ELR (cell line): ENCODE results near the gene GRID1.
"Not testable (repeated sequence)": the region's sequence is repeated elsewhere in the genome, so short reads cannot be mapped to it uniquely, and the experiment has no call there.

Source experiments
- DNase-seq: peaks from one replicate; pipeline ENCODE4 v3.0.0-alpha.2; 2015; ENCODE audit warnings: low read depth

The GRID1 gene

DNA sequence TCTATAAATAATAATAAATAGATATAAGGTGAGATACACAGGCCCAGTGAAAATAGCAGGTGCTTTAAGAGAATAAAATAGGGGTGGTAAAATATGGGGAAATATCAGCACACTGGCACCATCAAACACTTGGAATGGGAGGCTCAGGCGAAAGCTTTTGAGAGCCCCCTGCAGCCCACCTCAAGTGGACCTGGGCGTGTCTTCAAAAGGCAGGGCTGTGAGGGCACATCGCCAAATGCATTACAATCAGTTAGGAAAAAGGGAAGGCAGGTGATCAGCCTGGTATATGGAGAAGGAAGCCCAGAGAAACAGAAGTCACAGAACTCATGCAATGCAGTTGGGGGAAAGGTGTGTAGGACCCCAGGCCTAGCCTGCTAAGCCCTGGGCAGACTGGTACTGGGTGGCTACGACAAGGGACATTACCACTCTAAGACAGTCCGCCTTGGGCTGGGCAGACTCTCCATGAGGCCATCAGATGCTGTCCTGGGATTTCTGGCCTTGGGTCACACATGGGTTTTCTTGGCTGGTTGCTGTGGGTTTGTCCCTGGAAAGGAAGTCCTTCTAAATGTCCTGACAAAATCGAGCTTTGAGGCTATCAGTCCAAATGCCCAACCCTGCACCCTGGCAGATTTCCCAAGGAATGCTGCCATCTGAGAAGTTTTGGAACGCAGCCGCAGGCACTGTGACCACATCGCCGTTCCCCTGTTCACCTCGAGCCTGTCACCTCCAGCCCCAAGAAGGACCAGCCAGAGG is 330.6 kb downstream of the GRID1 start:
- DNase-seq: no peak

DNA sequence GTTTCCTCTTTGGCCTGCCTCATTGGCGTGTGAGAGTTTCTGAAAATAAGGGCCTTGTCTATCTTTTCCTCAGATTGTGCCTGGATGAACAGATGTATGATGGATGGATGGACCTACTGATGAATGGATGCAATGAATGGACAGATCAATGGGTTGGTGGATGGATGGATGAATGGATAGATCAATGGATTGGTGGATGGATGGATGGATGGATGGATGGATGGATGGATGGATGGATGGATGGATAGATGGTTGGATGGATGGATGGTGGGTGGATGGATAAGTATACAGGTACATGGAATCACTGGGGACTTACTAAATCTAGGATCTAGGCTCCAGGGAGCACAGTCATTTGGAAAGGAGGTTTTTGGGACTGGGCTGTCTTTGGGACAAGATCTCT is 331.9 kb downstream of the GRID1 start:
- DNase-seq: no peak

DNA sequence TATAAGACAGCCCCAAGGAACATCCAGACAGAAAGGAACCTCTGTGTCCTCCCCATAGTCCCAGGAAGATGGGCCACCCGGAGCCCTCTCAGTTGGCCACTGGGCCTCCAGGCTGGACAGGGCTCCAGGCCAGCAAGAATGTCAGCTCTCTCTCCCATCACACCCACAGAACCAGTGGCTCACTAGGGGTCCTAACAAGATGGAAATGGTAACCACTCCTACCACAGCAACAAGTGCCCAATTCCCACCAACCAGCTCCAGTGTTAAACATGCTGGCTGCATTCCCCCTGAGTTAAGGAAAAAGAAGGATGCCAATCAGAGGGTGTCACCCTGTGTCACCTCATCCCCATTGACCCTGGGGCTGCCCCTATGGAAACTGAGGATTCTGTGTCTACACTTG is 333.0 kb downstream of the GRID1 start:
- no peak for DNase-seq

DNA sequence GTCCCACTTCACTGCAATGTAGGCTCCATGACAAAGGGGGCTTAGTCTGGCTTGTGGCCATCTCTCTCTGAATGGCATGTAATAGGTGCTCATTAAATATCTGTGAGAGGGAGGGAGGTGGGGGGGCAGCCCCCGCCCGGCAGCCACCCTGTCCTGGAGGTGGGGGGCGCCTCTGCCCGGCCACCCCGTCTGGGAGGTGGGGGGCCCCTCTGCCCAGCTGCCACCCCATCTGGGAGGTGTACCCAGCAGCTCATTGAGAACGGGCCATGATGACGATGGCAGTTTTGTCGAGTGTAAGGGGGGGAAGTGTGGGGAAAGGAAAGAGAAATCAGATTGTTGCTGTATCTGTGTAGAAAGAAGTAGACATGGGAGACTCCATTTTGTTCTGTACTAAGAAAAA is 334.5 kb downstream of the GRID1 start:
- DNase-seq: not testable (repeated sequence)

DNA sequence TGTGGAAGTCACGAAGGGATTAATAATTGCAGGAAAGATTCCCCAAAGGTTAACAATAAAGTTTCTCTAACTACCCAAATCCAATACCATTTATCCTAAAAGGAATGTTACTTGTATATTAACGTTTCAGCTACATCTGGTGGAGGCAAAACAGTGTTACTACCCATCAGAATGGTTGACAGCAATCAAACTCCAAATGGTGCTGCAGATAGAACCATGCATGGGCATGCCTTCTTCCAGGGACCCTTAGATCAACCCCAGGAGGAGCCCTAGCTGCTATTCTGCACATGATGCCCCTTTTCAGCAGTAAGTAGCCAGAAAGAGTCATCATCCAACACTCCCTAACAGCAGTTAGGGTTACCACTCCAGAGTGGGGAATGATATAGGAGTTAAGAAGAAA is 336.3 kb downstream of the GRID1 start:
- no peak for DNase-seq

DNA sequence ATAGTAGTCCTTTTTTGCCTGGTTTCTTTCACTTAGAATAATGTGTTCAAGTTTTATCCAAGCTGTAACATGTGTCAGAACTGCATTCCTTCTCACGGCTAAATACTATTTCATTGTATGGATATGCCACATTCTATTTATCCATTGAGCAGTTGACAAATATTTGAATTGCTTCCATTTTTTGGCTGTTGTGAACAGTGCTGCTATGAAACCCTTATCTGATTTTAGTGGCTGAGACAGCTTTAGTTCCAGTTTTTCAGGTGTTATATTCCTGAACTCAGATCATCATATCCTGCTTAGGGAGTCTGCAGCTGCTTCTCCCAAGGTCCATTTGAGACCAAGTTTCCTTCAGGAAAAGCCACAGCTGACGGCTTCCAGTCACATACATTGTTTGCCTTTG is 339.2 kb downstream of the GRID1 start:
- DNase-seq: no peak

DNA sequence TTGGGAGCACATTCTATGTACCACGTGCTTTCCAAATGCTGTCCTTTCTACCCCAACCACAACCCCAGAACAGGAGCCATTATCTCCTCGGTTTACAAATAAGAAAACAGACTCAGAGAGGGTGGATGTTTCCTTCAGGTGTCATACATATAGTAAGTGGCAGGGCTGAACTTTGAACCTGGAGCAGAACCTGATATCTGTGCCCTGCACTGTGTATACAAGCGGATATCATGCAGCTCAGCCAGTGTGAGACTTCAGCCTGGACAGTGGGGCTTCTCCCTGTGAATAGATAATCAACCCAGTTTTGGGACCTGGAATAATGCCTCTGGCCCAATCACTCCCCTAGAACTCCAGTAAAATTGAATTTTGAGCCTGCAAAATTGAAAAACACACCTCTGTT is 341.1 kb downstream of the GRID1 start:
- no peak for DNase-seq

DNA sequence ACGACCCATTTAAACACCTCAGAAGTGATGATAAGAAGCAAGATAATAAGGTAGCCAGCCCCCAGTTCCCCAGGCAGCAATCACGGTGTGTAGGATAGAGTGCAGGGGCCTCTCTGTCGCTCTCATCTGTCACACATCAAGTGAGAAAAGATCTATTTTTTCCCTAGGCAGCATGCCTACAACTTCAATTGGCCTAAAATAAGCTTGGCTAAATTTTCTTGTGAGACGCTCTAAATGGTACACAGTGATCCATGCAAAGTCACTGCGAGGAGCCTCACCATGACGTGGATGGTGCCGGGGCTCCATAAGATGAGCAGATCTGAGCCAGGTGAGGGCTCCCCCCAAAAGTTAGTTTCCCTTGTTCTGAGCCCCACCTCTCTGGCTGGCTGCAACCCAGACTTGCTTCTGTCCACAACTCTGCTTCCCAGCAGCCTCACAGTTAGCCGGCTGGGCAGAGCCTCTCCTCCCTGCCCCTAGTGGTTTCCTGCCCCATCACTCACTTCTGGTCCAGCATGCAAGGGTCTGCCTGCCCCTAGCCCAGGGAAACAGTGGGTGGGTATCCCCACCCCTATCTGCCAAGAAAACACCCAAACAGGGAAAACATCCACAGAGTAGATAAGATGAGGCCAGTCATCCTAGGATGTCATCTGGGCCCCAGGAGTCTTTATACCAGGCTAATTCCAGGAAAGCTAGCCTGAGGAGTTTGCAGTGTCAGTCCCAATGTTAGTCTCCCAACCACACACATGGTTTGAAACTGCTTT is 342.1 kb downstream of the GRID1 start:
- DNase-seq: no peak

DNA sequence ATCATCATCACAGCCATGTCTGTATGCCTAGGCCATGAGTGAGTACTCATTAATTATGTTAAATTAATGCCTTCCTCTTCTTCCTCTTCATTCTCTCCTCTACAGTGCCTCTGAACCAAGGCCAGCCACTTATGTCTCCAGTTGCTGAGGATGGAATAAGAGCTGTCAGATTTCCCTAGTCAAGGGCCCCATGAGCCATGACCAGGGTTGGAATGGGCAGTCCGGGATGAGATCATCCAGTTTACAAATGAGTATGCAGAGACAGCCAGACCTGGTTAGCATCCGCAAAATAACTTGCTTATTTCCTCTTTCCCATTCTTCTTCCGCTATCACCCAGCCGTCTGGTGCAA is 342.7 kb downstream of the GRID1 start:
- no peak for DNase-seq

DNA sequence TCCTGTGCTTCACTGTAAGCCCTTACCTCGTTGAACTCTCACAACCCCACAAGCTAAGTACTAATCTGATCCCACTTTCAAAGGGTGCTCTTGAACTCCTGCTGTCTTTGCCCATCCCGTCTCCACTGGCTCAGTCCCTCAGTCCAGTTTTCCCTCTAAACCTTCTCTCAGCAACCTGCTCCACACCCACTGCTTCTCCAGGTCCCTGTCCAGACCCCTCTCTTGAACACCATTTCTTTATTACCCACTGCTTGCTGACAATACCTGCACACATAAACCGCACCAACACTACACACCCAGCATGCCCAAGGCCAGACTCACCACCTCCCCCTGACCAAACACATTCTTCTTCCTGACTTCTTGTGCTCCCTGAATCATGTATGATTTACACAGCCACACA is 343.3 kb downstream of the GRID1 start:
- DNase-seq: no peak

DNA sequence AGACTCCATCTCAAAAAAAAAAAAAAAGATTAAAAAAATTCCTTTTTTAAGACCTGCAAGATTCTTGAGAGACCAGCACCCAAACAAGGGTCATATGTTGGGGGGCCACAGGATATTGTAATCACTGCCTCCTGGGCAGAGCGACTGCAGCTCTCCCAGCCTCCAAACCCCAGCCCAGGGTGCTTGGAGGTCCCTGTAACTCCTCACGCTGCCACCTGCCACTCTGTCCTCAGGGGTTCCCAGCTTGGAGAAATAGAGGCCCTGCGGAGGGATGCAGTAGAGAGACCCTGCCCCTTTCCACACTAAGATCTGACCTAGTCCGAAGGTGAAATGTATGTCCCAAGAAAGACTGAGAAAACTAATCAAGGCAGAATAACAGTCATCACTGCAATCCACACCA is 343.7 kb downstream of the GRID1 start:
- DNase-seq: no peak

DNA sequence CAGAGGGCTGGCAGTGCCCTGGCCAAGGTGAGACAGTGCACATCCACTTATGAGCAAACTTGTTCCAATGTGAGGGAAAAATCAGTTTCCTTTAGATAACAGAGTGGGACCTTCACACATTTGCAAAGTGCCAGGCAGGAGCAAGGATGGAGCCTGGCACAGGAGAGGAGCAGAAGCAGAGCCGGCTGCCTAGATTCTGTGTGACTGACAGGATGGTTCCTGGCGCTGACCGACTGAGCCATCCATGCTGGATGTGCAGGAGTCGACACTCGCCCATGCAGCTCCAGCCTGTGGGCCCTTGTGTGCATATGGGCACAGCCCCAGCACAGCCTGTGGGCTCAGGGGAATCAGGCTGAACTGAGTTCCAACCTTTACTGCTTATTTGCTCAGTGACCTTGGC is 346.5 kb downstream of the GRID1 start:
- no peak for DNase-seq

DNA sequence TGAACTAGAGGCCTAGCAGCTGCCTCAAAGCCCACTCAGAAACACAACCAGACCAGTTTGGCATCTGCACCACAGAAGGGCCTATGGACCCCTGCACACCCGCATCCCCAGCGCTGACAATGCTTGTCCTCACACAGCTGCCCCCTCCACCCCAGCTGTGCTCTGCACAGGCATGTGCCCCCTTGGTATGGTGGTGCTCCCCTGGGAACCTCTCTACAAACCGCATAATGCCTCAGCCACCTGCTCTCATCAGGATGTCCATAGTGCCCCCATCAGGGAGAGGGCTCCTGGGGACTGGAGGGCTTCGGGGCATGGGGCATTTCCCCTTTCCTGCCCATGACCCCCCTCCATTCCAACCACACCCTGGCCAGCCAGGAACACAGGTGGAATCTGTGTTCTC is 347.5 kb downstream of the GRID1 start:
- no peak for DNase-seq

DNA sequence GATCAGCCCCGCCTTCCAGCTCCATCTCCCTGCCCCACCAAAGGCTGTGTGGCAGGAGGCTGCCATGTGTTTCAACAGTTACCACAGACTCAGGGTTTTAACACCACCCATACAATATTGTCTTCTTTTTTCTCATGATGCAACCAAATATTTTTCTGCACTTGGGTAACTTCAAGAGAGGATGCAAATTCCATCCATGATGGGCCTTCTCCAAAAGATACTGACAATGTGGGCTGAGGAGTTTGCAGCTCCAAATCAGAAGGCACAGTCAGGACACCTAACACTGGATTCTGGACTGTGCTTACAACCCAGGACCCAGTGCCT is 347.9 kb downstream of the GRID1 start:
- no peak for DNase-seq

DNA sequence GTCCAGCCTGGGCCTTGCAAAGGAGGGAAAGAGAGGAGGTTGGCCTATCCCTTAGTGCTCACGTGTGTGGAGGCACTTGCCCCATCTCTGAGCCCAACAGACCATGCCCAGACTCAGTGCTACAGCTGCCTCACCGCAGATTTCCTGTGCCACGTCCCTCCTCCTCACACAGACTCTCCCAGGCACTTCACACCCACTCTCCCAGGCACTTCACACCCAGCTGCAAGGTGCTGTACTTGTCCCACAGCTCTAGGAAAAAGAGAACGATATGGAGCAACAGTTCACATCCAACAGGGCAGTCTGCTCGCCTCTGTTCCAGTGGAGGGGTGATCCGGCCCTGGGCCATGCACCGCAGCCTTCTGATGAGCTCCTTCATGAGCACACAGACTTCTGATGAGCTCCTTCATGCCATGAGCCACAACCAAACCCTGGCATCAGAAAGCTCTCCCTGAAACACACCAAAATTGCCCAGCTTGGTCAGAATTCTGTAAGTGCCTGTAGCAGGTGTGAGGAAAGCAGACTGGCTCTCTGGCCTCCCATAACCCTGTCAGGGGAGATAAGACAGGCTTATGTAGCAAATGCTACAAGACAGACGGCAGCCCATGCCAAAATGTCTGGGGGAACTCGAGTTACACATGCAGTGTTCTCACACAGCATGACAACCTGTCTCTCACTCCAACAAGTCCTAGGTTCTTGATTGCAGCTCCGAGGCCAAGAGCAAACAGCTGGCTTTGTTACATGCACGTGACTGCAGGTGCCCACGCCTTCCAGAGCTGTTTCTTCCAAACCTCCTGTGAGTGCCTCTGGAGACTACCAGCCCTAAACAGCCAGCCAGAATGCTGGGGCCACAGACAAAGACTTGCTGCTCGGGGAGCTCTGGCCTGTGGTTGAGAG is 348.5 kb downstream of the GRID1 start:
- no peak for DNase-seq

DNA sequence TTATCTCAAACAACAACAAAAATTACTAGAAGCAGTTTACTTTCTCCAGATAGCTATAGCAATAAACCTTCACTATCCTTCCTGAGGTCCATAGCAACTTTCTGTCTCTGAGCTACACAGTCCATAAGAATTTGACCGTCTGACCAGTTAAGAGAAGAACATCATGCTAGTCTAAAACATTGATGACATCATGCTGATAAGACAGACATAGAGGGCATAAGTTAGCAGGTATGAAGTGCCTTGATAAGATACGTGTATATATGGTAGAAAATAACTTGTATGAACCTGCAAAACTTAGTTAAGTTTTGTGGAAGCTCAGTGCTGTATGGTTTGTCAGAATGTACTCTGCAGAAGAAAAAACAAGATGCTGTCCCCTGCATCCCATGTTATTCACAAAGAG is 353.0 kb downstream of the GRID1 start:
- DNase-seq: no peak

DNA sequence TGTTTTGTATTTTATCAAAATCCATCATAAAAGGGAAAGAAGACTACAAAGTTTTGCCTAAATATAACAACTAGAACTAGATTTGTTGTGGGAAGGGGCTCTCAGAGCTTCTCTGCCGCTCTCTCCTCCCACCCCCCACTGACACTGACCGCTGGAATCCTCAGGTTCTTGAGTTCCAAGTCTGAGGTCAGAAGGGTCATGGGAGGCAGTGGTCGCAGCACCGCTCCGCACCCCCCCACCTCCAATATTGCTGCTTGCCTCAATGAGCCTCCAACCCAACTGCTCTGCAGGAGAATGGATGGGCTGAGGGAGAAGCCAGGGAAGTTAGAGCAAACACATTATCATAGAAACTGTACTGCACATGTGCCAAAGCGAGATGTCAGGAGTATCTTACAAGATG is 359.4 kb downstream of the GRID1 start:
- no peak for DNase-seq

DNA sequence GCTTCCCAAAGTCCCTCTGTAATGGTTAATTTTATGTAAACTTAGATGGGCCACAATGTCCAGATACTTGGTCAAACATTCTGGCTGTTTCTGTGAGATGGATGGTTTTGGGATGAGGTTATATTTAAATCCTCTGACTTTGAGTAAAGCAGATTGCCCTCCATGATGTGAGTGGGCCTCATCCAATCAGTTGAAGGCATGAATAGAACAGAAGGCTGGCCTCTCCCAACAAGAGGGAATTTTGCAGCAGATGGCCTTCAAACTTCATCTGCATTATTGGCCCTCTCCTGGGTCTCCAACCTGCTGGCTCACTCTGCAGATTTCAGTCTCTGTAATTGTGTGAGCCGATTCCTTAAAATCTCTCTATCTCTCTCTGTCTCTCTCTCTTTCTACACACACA is 362.3 kb downstream of the GRID1 start:
- DNase-seq: no peak

DNA sequence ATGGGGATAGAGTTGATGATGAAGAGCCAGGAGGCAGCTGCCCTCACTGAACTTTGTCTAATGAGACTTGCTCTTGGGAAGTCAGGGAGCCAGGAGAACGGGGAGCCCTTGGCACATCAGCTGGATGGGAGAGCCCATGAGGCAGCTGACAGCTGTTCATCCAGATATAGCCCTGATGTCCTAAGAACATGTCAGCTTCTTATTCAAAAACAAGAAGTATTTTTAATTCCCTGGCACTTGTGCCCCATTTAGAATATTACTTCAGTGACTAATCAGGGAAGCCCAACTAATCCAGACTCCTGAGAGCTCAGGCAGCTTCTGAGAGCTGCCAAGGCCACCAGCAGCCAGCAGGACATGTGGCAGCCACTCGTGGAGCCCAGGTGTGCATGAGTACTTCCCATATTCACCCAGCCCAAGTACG is 363.4 kb downstream of the GRID1 start:
- DNase-seq: no peak

DNA sequence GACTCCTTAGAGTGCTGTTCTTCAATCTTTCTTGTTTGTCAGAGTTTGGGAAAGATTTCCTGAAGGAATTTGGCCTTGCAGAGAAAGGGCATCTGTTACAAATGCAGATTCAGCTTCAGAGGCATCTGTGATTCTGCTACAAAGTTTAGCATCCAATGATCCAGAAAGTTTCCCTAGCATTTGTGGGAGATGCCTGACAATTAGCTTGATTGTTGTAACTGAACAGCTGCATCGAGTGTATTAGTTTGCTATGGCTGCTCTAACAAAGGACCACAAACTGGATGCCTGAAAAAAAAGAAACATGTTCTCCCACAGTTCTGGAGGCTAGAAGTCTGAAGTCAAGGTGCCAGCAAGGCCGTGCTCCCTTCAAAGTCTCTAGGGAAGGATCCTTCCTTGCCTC is 365.1 kb downstream of the GRID1 start:
- no peak for DNase-seq

DNA sequence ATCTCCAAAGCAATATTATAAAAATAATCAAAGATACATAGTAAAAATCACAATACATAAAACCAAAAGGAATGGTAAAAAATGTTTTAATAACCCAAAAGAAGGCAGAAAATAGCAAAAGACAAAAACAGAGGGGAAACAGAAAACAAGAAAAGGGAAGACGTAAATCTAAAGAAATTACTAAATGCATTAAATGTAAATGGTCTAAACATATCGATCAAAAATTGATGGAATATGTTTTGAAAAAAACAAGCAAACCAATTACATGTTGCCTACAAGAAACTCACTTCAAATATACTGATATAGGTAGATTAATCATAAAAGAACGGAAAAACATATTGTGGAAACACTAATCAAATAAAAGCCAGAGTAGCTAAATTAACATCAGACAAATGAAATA is 369.1 kb downstream of the GRID1 start:
- no peak for DNase-seq

DNA sequence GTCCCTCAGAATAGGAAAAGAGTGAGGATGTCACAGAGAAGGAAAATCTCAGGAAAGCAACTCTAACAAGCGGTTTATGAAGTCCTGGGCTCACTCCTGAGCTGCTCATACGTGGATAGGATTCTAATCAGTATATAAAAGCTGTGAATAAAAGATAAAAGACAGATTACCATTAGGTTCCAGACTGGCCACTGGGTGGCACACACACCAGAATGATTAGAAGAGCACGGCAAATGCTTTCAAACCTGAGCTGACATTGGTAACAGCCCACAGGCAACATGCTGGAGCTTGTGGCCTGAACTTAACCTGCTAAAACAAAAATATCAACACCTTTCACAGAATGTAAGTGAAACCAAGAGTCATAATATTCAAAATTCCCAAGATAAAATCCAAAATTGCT is 370.8 kb downstream of the GRID1 start:
- DNase-seq: peak; percentile 18
